ENCODE results near the gene SYVN1.
"Not testable (repeated sequence)": the region's sequence is repeated elsewhere in the genome, so short reads cannot be mapped to it uniquely, and the experiment has no call there.

Gene SYVN1

GRCh38 chr11:65151331-65151899 is 17.1 kb upstream of the SYVN1 start:
- in situ Hi-C loops (cut with MboI; ENCODE audit: low sequenced_read_pairs) = no loop called here

- in situ Hi-C loops (cut with MboI; ENCODE audit: low sequenced_read_pairs) = no loop called here
Observed at GRCh38 chr11:65150509-65151299, 16.4 kb upstream of the SYVN1 start.

- in situ Hi-C loops (cut with MboI; ENCODE audit: low sequenced_read_pairs) = not testable (repeated sequence)
Observed at GRCh38 chr11:65150131-65150508, 15.8 kb upstream of the SYVN1 start.

DNA sequence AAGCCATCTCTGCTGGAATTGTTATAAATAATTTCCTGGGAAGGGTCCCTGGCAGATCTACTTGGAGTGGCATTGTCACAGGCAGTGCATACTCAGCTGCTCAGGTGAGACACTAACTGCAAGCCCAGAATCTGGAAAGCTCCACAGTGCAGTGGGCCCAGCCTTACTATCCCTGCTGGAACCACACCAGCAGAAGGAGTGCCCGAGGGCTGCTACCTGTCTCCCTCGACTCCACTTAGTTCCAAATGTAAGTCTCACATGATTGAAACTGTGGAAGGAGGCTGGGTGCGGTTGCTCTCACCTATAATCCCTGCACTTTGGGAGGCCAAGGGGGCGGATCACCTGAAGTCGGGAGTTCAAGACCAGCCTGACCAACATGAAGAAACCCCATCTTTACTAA is 14.3 kb upstream of the SYVN1 start:
- in situ Hi-C loops (cut with MboI; ENCODE audit: low sequenced_read_pairs) = no loop called here

DNA sequence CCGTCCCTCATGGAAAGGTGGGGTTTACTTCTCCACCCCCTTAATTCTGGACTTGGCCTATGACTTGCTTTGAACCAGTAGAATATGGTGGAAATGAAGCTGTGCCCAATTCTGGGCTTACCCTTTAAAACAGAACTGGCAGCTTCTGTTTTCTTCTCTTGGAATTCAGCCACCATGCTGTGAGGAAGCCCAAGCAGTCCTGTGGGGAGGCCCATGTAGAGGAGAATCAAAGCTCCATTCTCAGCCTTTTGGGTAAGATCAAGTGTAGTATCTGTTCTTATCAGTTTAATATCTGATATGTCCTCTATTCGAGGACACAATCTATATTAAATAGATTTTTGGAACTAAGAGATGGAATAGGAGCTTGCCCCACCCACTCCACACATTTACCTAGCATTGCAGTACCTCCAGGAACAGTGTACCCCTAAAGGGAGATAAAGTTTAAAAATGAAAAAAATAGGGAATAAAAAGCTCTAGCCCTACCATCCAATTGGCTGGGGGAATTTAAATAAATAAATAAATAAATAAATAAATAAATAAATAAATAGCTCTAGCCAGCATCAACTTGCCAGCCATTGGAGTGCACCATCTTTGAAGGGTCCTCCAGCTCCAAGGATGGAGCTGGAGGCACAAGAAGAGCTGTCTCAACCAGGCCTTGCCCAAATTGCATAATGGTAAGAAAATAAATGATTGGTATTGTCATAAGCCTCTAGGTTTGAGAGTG is 13.2 kb upstream of the SYVN1 start:
- in situ Hi-C loops (cut with MboI; ENCODE audit: low sequenced_read_pairs) = no loop called here

- in situ Hi-C loops (cut with MboI; ENCODE audit: low sequenced_read_pairs) = no loop called here
Observed at GRCh38 chr11:65141896-65142494, 7.7 kb upstream of the SYVN1 start.

DNA sequence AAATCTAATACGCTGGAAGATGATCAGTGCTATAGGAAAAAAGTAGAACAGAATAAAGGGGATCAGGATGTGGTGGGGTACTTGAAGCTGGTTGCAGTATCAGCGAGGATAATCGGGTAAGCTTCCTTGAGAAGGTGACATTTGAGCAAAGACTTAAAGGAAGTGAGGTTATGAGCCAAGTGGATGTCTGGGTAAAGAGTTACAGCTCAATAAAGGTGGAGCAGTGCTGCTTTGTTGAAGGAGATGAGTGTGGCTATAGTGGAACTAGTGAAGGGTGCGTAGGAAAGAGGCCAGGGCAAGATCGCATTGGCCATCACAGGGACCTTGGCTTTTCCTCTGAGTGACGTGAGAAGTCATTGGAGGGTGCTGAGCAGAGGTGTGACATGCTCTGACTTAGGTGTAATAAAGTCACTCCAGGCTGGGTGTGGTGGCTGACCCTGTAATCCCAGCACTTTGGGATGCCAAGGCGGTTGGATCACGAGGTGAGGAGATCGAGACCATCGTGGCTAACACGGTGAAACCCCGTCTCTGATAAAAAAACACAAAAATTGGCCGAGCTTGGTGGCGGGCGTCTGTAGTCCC is 2.3 kb upstream of the SYVN1 start:
- in situ Hi-C loops (cut with MboI; ENCODE audit: low sequenced_read_pairs) = no loop called here

- in situ Hi-C loops (cut with MboI; ENCODE audit: low sequenced_read_pairs) = no loop called here
Observed at GRCh38 chr11:65135633-65136145, 1.4 kb upstream of the SYVN1 start.

DNA sequence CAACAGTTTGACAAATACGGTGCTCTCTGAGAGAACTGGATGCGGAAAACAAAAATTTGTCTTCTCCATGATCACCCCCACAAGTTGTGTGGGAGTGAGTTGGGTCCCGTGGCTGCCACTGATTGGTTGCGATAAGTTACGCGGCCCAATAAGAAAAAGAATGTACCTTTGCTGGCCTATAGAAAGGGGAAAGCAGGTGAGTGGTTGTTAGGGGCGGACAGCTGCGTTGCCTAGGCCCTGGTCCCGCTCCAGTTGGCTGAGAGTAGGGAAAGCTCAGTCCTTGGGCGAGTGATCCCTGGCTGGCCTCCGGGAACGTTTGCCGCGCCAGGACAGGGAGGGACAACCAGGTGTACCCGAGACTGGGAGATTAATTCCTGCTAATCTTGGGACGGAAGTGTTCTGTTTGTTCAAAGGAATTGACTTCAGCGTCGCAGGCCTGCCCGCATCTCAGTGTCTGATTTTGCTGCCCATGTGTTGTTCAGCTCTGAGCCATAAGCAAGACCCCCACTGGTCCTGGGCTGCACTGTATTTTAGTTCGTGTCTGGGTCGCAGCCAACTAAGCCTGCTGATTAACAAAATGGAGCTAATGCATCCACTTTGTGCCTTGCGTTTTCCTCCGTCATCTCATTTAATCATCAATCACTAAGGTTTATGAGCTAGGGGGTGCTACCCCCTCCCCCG is 773 bp upstream of the SYVN1 start:
- in situ Hi-C loops (cut with MboI; ENCODE audit: low sequenced_read_pairs) = no loop called here

DNA sequence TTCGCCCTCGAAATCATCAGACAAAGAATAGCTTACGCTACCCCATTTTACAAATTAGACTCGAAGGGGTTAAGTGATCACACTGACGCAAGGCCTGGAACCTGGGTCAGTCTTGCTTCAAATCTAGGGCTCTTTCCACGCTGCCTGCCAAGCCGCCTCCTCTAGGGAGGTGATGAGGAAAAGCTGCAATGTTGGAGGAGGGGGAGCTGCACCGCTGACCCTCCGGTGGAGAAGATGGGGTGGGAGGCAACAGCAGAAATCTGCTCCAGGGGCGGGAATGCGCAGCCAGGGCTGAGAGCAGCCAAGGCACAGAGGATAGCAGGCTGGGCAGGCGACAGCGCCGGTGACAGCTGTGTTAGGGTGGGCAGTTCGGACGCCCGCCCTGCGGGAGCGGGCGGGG is 595 bp downstream of the SYVN1 start:
- in situ Hi-C loops (cut with MboI; ENCODE audit: low sequenced_read_pairs) = no loop called here

- in situ Hi-C loops (cut with MboI; ENCODE audit: low sequenced_read_pairs) = no loop called here
Observed at GRCh38 chr11:65132988-65133700, 1.2 kb downstream of the SYVN1 start.

- in situ Hi-C loops (cut with MboI; ENCODE audit: low sequenced_read_pairs) = no loop called here
Observed at GRCh38 chr11:65132238-65132987, 1.9 kb downstream of the SYVN1 start.

DNA sequence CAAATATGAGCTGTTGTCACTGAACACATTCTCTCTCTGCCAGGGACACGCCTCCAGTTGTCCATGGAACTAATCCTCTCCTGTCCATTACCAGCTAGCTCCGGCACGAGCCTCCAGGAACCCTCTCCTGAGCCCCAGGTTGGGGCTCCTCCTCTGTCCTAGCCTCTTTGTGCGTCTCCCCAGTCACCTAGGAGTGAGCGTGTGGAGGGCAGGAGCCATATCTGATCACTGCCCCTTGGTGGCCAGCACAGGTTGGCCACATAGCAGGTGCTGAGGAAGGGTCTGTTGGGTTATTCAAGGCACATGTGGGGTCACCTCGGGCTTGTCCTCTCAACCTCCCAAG is 2.5 kb downstream of the SYVN1 start:
- in situ Hi-C loops (cut with MboI; ENCODE audit: low sequenced_read_pairs) = no loop called here

DNA sequence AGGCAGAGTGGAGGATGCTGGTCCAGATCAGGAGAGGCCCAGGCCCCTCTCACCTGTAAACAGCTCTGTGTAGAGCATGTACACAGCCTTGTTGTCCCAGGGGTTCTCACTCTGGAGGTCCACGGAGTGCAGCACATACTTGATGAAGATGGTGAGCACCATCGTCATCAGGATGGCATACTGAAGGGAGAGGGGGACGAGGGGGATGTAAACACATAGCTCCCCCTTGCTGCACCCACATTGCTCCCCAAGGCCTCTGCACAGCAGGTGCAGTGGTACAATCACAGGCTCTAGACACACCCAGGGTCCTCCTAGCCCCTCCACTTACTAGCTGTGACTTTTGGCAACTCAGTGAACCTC is 2.9 kb downstream of the SYVN1 start:
- in situ Hi-C loops (cut with MboI; ENCODE audit: low sequenced_read_pairs) = no loop called here

- in situ Hi-C loops (cut with MboI; ENCODE audit: low sequenced_read_pairs) = no loop called here
Observed at GRCh38 chr11:65130631-65131416, 3.5 kb downstream of the SYVN1 start.

DNA sequence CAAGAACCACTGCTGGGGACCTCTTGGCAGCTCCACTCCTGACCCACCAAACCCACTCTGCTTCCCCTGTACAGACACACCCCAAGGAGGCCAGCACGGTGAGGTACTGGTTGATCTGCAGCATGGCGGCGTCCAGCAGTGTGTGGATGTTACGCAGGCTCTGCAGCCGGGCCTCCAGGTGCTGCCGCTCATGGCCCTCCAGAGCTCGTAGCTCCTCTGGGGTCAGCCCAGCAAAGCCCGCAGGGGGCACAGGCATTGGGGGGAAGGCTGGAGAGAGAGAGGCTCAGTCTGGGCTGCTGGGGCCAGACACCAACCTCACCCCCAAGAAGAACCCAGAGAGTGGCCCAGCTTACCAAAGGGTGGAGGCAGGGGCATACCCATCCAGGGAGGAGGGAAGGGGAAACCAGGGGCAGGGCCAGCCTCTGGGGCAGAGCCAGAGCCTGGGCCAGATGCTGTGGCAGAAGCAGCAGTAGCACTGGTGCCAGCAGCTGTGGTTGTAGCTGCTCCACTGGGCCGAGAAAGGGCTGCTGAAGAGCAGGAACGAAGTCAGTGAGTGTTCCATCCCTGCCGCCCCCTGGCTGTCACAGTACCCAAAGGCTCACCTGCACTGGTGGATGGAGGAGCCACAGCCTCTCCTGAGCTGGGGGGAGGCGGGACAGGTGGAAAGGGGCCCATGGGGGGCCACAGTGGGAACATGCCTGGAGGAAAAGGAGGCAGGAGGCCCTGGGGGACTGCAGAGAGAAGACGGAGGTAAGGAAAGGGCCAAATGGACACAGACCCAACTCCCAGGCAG is 4.5 kb downstream of the SYVN1 start:
- in situ Hi-C loops (cut with MboI; ENCODE audit: low sequenced_read_pairs) = no loop called here

- in situ Hi-C loops (cut with MboI; ENCODE audit: low sequenced_read_pairs) = no loop called here
Observed at GRCh38 chr11:65128182-65129145, 5.9 kb downstream of the SYVN1 start.
